GM19455 (cell line): ENCODE results near the gene ZNF141.
"Not testable (repeated sequence)": the region's sequence is repeated elsewhere in the genome, so short reads cannot be mapped to it uniquely, and the experiment has no call there.

Experiments used
- ATAC-seq: cut with Tn5 transposase; IDR thresholded peaks from one replicate; pipeline ENCODE4 v1.9.1; 2021; ENCODE audit not compliant: unreplicated experiment

ZNF141 gene

GRCh38 chr4:337143-337931 is at the start of gene ZNF141:
Gene ZNF141 (plus strand): TSS chr4:337814. CDS start chr4:337984, 170 bp downstream.
- ATAC-seq = peak; percentile 91

- ATAC-seq = no peak
These were observed 48.7 kb upstream of the ZNF141 start for GRCh38 chr4:288891-289290.

- ATAC-seq = no peak
These were observed 42.9 kb upstream of the ZNF141 start for GRCh38 chr4:294732-295131.

GRCh38 chr4:302381-302780 is 35.2 kb upstream of the ZNF141 start:
- no peak for ATAC-seq

GRCh38 chr4:304516-304915 is 33.1 kb upstream of the ZNF141 start:
- not testable (repeated sequence) for ATAC-seq

GRCh38 chr4:304969-305680 is 32.5 kb upstream of the ZNF141 start, which contains the start of gene ZNF732:
Gene ZNF732 (minus strand): TSS chr4:305474. CDS start chr4:305310, 164 bp downstream.
- no peak for ATAC-seq

- ATAC-seq = no peak
These were observed 31.1 kb upstream of the ZNF141 start for GRCh38 chr4:306551-306961.

- ATAC-seq = no peak
These were observed 27.8 kb upstream of the ZNF141 start for GRCh38 chr4:309807-310206.

GRCh38 chr4:314296-314903 is 23.2 kb upstream of the ZNF141 start:
- ATAC-seq = no peak

- ATAC-seq = no peak
These were observed 8.9 kb upstream of the ZNF141 start for GRCh38 chr4:328729-329128.

GRCh38 chr4:335515-335914 is 2.1 kb upstream of the ZNF141 start:
- no peak for ATAC-seq

GRCh38 chr4:336099-336892 is 1.3 kb upstream of the ZNF141 start:
- no peak for ATAC-seq

GRCh38 chr4:336893-337142 is 796 bp upstream of the ZNF141 start:
- ATAC-seq = peak; percentile 10

- peak; percentile 40 for ATAC-seq
These were observed 531 bp downstream of the ZNF141 start for GRCh38 chr4:337932-338758.

- no peak for ATAC-seq
These were observed 1.1 kb downstream of the ZNF141 start for GRCh38 chr4:338759-339097.

- no peak for ATAC-seq
These were observed 2.4 kb downstream of the ZNF141 start for GRCh38 chr4:340011-340410.

GRCh38 chr4:373062-373839 is 35.6 kb downstream of the ZNF141 start:
- no peak for ATAC-seq

GRCh38 chr4:374298-375160 is 36.9 kb downstream of the ZNF141 start:
- no peak for ATAC-seq
